ENCODE results near the gene MAST4. TPM values are rescaled to one million over a fixed set of nuclear protein-coding genes. Genes with fewer than 3 reads are reported as not detected.

Gene MAST4
- polyA plus RNA-seq, 1 donor (not counting 4 experiments of a cell fraction or from before 2014, with no cell fraction given): 19.8 TPM

DNA sequence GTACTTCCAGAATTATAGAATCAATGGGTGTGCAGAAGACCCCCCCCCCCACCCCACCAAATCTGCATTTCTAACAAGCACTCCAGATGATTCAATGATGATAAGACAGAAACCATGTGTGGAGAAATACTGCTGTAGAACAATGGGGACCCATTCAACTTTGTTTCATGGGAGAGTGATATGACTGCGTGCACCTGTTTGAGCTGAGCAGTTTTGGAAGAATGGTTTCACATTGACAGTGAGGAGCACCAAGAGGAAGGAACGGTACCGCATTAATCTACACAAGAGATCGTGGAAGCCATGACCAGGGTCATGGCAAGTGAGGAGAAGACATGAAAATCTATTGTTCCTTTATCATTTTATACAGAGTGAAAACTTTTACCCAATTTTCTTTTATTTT, 397.7 kb downstream of the MAST4 start:
- Histone ChIP-seq H3K27me3 (ENCODE audit: control insufficient read depth, extremely low read depth, insufficient read depth, low read length) (no peaks in the 10 kb centered on the region), H3K4me3 (ENCODE audit: control insufficient read depth in 2 of 3, extremely low read depth in 1 of 3, insufficient read depth in 2 of 3, low read depth in 1 of 3, low read length in 3 of 3) (no peak overlapping the region), H3K79me2 (ENCODE audit: control insufficient read depth, insufficient read depth, low read length) (no peaks in the 10 kb centered on the region), H3K4me1 (ENCODE audit: control insufficient read depth, extremely low read depth, insufficient read depth, low read length) (peaks cover 35% of the 10 kb centered on the region), H2AFZ (ENCODE audit: control insufficient read depth, low read length) (no peak overlapping the region), H3K9me1 (ENCODE audit: control insufficient read depth, extremely low read depth, insufficient read depth, low read length) (no peaks in the 10 kb centered on the region), H4K20me1 (ENCODE audit: control insufficient read depth, extremely low read depth, insufficient read depth, low read length) (no peaks in the 10 kb centered on the region), H3K27ac (ENCODE audit: control insufficient read depth, insufficient read depth, low read length) (no peak overlapping the region), H3K4me2 (ENCODE audit: control insufficient read depth, extremely low read depth, insufficient read depth, low read depth, low read length) (no peak overlapping the region), H3K9ac (ENCODE audit: control insufficient read depth, extremely low read depth, insufficient read depth, low read length) (no peak overlapping the region), H3K36me3 (ENCODE audit: control insufficient read depth in 2 of 2, extremely low read depth in 1 of 2, insufficient read depth in 2 of 2, low read length in 2 of 2) (no peaks in the 10 kb centered on the region), H3K9me3 (ENCODE audit: control insufficient read depth, low read depth, low read length) (no peaks in the 10 kb centered on the region)
- FAIRE-seq (no peak), DNase-seq (ENCODE audit: low read depth, low spot score) (no peak)
- TF ChIP-seq EZH2 (IDR thresholded peaks at IDR 0.05; ENCODE audit: low read length) (no peak), CTCF (optimal IDR thresholded peaks at IDR 0.05 in 1 of 3, IDR thresholded peaks at IDR 0.05 in 1 of 3, conservative IDR thresholded peaks at IDR 0.05 in 1 of 3; ENCODE audit: extremely low read depth in 1 of 3, insufficient read depth in 2 of 3, low read length in 3 of 3) (no peak)
- dilution Hi-C loops (cut with MboI; ENCODE audit: extremely low pct_ligation_motif_present, low sequenced_read_pairs): no loop called here

DNA sequence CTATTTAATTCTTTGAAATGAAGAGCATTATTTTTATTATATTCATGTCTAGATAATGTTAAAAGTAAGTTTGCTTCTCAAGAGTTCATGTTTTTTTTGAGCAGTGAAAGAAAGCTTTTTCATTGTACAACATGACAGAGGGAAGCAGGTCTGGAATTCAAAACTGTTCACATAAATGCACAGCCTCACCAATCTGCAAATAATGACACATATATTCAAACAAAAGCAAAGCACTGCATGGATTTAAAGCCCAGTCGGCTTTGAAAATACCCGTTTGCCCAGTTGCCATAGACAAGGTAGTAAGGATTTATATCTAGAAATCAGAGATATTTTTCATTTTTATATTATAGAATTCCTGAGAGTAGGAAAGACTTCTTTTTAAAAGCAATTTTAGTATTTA, 398.6 kb downstream of the MAST4 start:
- no peak overlapping the region for H3K27ac ChIP-seq (ENCODE audit: control insufficient read depth, insufficient read depth, low read length)

More for the DNA sequence above, 398.6 kb downstream of the MAST4 start:
- H3K36me3 ChIP-seq (ENCODE audit: control insufficient read depth in 2 of 2, extremely low read depth in 1 of 2, insufficient read depth in 2 of 2, low read length in 2 of 2): no peaks in the 10 kb centered on the region
- H3K9me1 ChIP-seq (ENCODE audit: control insufficient read depth, extremely low read depth, insufficient read depth, low read length): no peaks in the 10 kb centered on the region
- DNase-seq (ENCODE audit: low read depth, low spot score) (no peak), FAIRE-seq (no peak)
- no peaks in the 10 kb centered on the region for H3K79me2 ChIP-seq (ENCODE audit: control insufficient read depth, insufficient read depth, low read length)
- no peak overlapping the region for H3K4me2 ChIP-seq (ENCODE audit: control insufficient read depth, extremely low read depth, insufficient read depth, low read depth, low read length)
- no peaks in the 10 kb centered on the region for H4K20me1 ChIP-seq (ENCODE audit: control insufficient read depth, extremely low read depth, insufficient read depth, low read length)
- H3K4me1 ChIP-seq (ENCODE audit: control insufficient read depth, extremely low read depth, insufficient read depth, low read length): peaks cover 27% of the 10 kb centered on the region
- H3K9ac ChIP-seq (ENCODE audit: control insufficient read depth, extremely low read depth, insufficient read depth, low read length): no peak overlapping the region
- TF ChIP-seq CTCF (optimal IDR thresholded peaks at IDR 0.05 in 1 of 3, IDR thresholded peaks at IDR 0.05 in 1 of 3, conservative IDR thresholded peaks at IDR 0.05 in 1 of 3; ENCODE audit: extremely low read depth in 1 of 3, insufficient read depth in 2 of 3, low read length in 3 of 3) (no peak), EZH2 (IDR thresholded peaks at IDR 0.05; ENCODE audit: low read length) (no peak)
- no peak overlapping the region for H3K4me3 ChIP-seq (ENCODE audit: control insufficient read depth in 2 of 3, extremely low read depth in 1 of 3, insufficient read depth in 2 of 3, low read depth in 1 of 3, low read length in 3 of 3)
- no peaks in the 10 kb centered on the region for H3K9me3 ChIP-seq (ENCODE audit: control insufficient read depth, low read depth, low read length)
- H3K27me3 ChIP-seq (ENCODE audit: control insufficient read depth, extremely low read depth, insufficient read depth, low read length): no peaks in the 10 kb centered on the region
- dilution Hi-C loops (cut with MboI; ENCODE audit: extremely low pct_ligation_motif_present, low sequenced_read_pairs): no loop called here
- no peak overlapping the region for H2AFZ ChIP-seq (ENCODE audit: control insufficient read depth, low read length)

Data from keratinocyte (primary cell).